ENCODE measurements around the gene MARK4. TPM values are rescaled to one million over a fixed set of nuclear protein-coding genes. Genes with fewer than 3 reads are reported as not detected.
A peak's percentile ranks its signal among the peaks of the same experiment; 100 is the strongest.

MARK4 gene
- polyA plus RNA-seq, 2 of the 4 experiments (the other 2 are of a cell fraction) = 6.3 to 7.8 TPM

DNA sequence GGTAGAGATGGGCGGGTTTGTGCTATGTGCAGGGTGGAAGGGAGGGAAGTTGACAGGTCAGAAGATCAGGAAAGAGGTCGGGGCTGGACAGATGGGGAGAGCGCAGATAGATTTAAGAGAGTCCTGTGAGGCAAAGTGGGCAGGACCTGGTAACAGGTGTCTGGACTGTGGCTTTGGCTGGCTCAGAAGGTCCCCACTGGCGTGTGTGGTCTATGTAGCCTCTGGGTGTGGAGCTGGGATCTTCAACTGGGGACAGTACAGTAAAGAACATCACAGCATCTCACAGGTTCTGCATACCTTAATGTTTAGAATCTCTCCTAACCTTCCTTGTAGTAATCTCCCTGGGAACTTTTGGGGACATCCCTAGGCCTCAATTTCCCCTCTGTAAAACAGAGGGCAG lies 53.9 kb downstream of the MARK4 start:
- DNase-seq (ENCODE audit: low read depth in 1 of 2, low spot score in 1 of 2) = no peak

DNA sequence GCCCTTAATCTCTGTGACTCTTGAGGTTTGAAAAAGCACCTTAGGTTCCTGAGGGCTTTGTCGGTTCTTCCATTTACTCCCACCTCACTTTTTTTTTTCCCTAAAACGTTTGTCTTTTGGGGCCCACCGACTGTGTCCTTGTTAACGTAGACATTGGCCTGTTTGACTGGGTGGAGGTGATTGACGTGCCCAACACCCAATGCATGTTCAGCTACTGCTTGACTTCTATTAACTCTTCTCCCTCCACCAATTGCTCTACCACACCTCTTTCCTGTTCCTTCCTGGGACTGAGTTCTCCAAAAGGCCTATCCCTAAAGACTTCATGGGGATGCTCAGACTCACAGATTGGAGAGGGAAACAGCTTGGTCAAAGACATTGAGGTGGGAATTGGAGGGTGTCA lies 54.4 kb downstream of the MARK4 start:
- FAIRE-seq (no peak), DNase-seq (ENCODE audit: low read depth in 1 of 2, low spot score in 1 of 2) (no peak), ATAC-seq (no peak)
- Histone ChIP-seq H3K4me1 (no peaks in the 10 kb centered on the region), H3K27ac (no peak overlapping the region), H3K4me2 (no peak overlapping the region), H3K4me3 (no peak overlapping the region), H3K9me3 (no peaks in the 10 kb centered on the region)
- CTCF ChIA-PET = no interaction called here
- 63% methylated on average over 5 of the region's 5 CpGs for WGBS (ENCODE audit: missing lambda C conversion rate)
- POLR2A ChIA-PET = no interaction called here
- no peak for TF ChIP-seq NR3C1 (IDR thresholded peaks at IDR 0.05)
- TF ChIP-seq TP53 (CRISPR knock-in tag; IDR thresholded peaks at IDR 0.05) = no peak
- TF ChIP-seq CHD4 (IDR thresholded peaks at IDR 0.05; ENCODE audit: borderline replicate concordance) = no peak

More for the DNA sequence above, 53.9 kb downstream of the MARK4 start:
- no peak overlapping the region for H3K4me3 ChIP-seq
- CTCF ChIA-PET = no interaction called here
- POLR2A ChIA-PET = interaction anchor here (0.5 kb wide), 1 partner anchor 16 kb away, joined by 3 read pairs; no protein-coding TSS in a partner anchor
- FAIRE-seq = no peak
- WGBS (ENCODE audit: missing lambda C conversion rate) = 66% methylated on average over 4 of the region's 4 CpGs
- H3K4me1 ChIP-seq = no peaks in the 10 kb centered on the region
- peak in 1 of 2 experiments; percentile 10; a peak in 1 of 6 replicates for ATAC-seq
- no peak overlapping the region for H3K27ac ChIP-seq
- no peaks in the 10 kb centered on the region for H3K9me3 ChIP-seq
- no peak overlapping the region for H3K4me2 ChIP-seq
- TF ChIP-seq NR3C1 (IDR thresholded peaks at IDR 0.05) (no peak), ESRRA (IDR thresholded peaks at IDR 0.05; ENCODE audit: borderline replicate concordance, low read length) (no peak), ZC3H11A (IDR thresholded peaks at IDR 0.05) (no peak), SMC3 (IDR thresholded peaks at IDR 0.05) (no peak), CEBPB (IDR thresholded peaks at IDR 0.05) (no peak), HEYL (CRISPR knock-in tag; IDR thresholded peaks at IDR 0.05) (no peak), HOXA7 (CRISPR knock-in tag; IDR thresholded peaks at IDR 0.05) (no peak), ZSCAN20 (CRISPR knock-in tag; IDR thresholded peaks at IDR 0.05) (no peak), TP53 (CRISPR knock-in tag; IDR thresholded peaks at IDR 0.05) (no peak)

DNA sequence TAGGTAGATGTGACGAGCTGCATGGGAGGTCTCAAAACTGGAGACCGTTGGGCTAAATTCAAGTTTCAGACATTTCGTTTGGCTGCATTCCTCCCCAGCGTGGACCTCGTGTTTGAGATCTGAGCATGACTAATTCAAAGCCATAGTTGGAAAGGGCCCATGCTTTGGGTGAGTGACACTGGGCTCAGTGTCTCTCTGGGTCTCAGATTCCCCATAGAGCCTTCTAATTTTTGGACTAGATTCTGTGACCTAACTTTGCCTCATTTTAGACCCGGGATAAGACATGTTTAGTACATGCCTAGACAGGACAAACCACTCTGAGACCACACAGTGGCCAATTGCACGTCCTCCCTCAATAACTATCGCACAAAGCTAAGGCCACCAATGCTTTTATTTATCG lies 55.0 kb downstream of the MARK4 start:
- no peak for FAIRE-seq
- 55% methylated on average over 9 of the region's 9 CpGs for WGBS (ENCODE audit: missing lambda C conversion rate)
- TF ChIP-seq RFX5 (IDR thresholded peaks at IDR 0.05) (no peak), HEYL (CRISPR knock-in tag; IDR thresholded peaks at IDR 0.05) (no peak), MAFK (IDR thresholded peaks at IDR 0.05; ENCODE audit: partially characterized antibody) (no peak), ESRRA (IDR thresholded peaks at IDR 0.05; ENCODE audit: borderline replicate concordance, low read length) (no peak), JUNB (IDR thresholded peaks at IDR 0.05) (no peak), CBX8 (IDR thresholded peaks at IDR 0.05) (no peak), ZNF302 (CRISPR knock-in tag; IDR thresholded peaks at IDR 0.05) (no peak), EHF (CRISPR knock-in tag; IDR thresholded peaks at IDR 0.05) (no peak)
- TF ChIP-seq, protein P1, sequence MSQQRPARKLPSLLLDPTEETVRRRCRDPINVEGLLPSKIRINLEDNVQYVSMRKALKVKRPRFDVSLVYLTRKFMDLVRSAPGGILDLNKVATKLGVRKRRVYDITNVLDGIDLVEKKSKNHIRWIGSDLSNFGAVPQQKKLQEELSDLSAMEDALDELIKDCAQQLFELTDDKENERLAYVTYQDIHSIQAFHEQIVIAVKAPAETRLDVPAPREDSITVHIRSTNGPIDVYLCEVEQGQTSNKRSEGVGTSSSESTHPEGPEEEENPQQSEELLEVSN (IDR thresholded peaks at IDR 0.05; ENCODE audit: borderline replicate concordance, low read depth) = no peak
- TF ChIP-seq, protein P2, sequence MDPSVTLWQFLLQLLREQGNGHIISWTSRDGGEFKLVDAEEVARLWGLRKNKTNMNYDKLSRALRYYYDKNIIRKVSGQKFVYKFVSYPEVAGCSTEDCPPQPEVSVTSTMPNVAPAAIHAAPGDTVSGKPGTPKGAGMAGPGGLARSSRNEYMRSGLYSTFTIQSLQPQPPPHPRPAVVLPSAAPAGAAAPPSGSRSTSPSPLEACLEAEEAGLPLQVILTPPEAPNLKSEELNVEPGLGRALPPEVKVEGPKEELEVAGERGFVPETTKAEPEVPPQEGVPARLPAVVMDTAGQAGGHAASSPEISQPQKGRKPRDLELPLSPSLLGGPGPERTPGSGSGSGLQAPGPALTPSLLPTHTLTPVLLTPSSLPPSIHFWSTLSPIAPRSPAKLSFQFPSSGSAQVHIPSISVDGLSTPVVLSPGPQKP (IDR thresholded peaks at IDR 0.05; ENCODE audit: low read depth, low read length) = no peak
- H3K4me1 ChIP-seq = no peaks in the 10 kb centered on the region
- POLR2A ChIA-PET = no interaction called here
- H3K27ac ChIP-seq = no peak overlapping the region
- H3K4me3 ChIP-seq = no peak overlapping the region
- CTCF ChIA-PET = no interaction called here
- no peaks in the 10 kb centered on the region for H3K9me3 ChIP-seq
- no peak for ATAC-seq
- H3K4me2 ChIP-seq = no peak overlapping the region
- DNase-seq (ENCODE audit: low read depth in 1 of 2, low spot score in 1 of 2) = no peak

DNA sequence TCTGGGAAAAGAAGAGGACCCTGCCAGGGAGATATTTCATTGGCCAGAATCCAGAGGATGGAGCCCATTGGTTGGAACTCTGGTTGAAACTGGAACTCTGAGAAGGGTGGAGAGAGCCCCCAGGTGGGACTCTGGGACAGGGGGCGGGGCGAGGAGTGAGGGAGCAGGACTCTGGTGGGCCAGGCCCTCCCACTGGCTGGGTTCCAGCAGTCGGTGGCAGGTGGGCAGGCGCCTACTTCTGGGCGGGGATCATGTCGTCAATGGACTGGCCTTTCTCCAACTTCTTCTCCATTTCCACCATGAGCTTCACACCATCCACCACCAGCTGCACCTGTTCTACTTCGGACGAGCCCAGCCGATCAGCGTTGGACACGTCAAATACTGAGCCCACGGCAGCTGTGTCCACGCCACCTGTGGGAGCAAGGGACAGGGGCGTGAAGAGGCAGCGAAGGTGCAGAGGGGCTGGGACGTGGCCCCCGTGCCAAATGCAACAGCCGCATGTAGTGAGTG lies 55.5 kb downstream of the MARK4 start:
- no peaks in the 10 kb centered on the region for H3K9me3 ChIP-seq
- H3K27ac ChIP-seq = no peak overlapping the region
- ATAC-seq (no peak), DNase-seq (ENCODE audit: low read depth in 1 of 2, low spot score in 1 of 2) (no peak), FAIRE-seq (no peak)
- ChIA-PET CTCF (interaction anchor here (0.6 kb wide), 1 partner anchor 13 kb away, joined by 3 read pairs; no protein-coding TSS in a partner anchor), POLR2A (no interaction called here)
- H3K4me3 ChIP-seq = no peak overlapping the region
- WGBS (ENCODE audit: missing lambda C conversion rate) = 89% methylated on average over 18 of the region's 18 CpGs
- H3K4me2 ChIP-seq = no peak overlapping the region
- TF ChIP-seq EHF (CRISPR knock-in tag; IDR thresholded peaks at IDR 0.05) = no peak
- no peak for TF ChIP-seq RNF2 (IDR thresholded peaks at IDR 0.05; ENCODE audit: borderline replicate concordance, low read depth)
- TF ChIP-seq RAD21 (conservative IDR thresholded peaks at IDR 0.05 in 1 of 2, IDR thresholded peaks at IDR 0.05 in 1 of 2) = no peak
- TF ChIP-seq, protein P1 (IDR thresholded peaks at IDR 0.05; ENCODE audit: borderline replicate concordance, low read depth) = no peak
- TF ChIP-seq, protein P3, sequence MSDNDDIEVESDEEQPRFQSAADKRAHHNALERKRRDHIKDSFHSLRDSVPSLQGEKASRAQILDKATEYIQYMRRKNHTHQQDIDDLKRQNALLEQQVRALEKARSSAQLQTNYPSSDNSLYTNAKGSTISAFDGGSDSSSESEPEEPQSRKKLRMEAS (IDR thresholded peaks at IDR 0.05) = no peak
- TF ChIP-seq, protein P4, sequence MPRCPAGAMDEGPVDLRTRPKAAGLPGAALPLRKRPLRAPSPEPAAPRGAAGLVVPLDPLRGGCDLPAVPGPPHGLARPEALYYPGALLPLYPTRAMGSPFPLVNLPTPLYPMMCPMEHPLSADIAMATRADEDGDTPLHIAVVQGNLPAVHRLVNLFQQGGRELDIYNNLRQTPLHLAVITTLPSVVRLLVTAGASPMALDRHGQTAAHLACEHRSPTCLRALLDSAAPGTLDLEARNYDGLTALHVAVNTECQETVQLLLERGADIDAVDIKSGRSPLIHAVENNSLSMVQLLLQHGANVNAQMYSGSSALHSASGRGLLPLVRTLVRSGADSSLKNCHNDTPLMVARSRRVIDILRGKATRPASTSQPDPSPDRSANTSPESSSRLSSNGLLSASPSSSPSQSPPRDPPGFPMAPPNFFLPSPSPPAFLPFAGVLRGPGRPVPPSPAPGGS (IDR thresholded peaks at IDR 0.05) = no peak
- TF ChIP-seq JUN (IDR thresholded peaks at IDR 0.05) = no peak
- H3K4me1 ChIP-seq = no peaks in the 10 kb centered on the region
